ENCODE results near the gene DDX31.

DDX31 gene

DNA sequence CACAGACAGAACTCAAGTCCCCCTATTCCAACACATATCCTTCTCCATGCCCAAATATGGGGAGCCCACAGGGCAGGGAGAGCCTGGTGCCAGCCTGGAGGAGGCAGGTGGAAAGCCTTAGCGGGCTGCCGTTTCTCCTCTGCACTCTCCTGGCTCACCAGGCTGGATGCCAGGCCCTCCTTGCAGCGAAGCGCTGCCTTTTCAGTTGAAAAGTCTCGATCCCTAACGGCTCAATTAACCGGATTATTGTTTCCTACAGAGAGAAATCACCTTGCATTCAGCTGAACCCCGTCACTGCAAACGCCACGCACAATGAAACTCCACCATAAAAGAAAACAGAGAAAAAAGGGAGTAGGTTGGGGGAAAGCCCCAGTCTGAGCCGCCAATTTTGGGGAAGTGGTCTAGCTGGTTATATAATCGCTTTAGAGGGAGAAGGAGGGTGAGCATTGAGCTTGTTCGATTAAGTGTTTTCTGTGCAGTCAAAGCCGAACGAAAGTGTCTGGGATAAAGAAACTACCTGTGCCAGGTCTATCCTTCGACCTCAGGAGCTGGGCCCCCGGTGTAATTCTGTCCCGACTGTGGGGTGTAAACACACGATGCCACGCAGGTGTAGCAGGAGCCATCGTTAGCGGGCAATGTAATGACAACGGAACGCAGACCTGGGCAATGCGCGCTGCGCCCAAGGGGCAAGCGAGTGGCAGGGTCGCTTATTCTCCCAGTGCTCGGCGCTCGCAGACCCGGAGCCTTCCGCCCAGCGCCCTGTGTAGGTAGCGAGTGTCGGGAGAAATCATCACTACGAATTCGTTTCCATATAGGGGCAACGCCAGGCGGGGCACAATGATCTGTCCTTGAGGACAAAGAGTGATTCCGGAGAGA is 83.6 kb downstream of the DDX31 start:
- TF ChIP-seq MYC (IDR thresholded peaks at IDR 0.05; ENCODE audit: low read depth, low read length) = no peak
- peak; percentile 59 for DNase-seq (ENCODE audit: low read depth)
- H3K4me3 ChIP-seq (ENCODE audit: low read depth, low read length) = no peak overlapping the region

DNA sequence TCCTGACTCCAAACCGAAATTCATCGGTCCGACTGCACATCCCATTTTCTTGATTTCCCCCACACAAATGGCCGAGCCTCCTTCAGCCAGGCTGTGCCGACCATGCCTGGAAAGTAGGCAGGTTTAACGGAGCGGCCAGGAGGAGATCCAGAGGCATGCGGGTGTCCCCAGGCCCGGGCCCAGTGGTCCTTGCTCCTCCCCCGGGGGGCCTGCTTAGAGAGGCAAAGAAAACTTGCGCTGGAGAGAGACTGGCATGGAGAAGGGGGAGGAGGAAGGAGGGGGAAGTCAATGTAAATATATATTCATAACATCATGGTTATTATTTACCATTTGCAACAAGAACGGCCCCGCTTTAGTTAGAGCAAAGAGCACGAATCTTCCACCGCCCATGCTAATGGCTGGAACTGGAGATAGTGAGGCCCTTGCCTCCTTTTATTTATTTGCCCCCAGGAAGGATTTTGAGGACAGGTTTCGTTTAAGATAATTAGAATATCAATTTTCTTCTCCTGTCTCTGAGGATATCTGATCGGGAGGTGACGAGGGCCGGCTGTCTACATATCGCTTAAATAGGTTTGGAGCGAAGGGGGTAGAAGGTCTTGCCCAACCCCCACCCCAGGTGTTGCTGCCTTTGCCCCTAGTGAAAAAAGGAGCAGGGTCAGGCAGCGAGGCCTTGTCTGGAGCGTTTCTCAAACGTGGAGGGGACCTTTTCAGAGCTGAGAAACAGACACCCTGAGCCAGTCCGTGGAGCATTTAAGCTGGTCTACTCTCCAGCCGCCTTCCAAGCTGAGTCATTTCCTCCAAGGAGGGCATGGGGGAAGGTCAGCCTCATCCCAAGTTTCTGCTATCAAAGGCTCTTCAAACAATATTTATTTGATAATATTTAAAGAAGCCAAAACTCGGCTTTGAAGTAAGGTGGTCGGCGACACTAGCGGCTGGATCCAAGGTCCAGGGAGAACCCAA is 84.9 kb downstream of the DDX31 start:
- TF ChIP-seq POLR2A (IDR thresholded peaks at IDR 0.05; ENCODE audit: extremely low read depth, insufficient read length) (no peak), CTCF (IDR thresholded peaks at IDR 0.05; ENCODE audit: low read depth, low read length) (no peak), MYC (IDR thresholded peaks at IDR 0.05; ENCODE audit: low read depth, low read length) (no peak), MAX (IDR thresholded peaks at IDR 0.05; ENCODE audit: low read depth, low read length) (no peak)
- H3K4me3 ChIP-seq (ENCODE audit: low read depth, low read length) = no peak overlapping the region
- no peak for DNase-seq (ENCODE audit: low read depth)

- H3K4me3 ChIP-seq (ENCODE audit: low read depth, low read length) = no peak overlapping the region
- TF ChIP-seq MYC (IDR thresholded peaks at IDR 0.05; ENCODE audit: low read depth, low read length) = no peak
- no peak for TF ChIP-seq CTCF (IDR thresholded peaks at IDR 0.05; ENCODE audit: low read depth, low read length)
- no peak for TF ChIP-seq MAX (IDR thresholded peaks at IDR 0.05; ENCODE audit: low read depth, low read length)
- TF ChIP-seq POLR2A (IDR thresholded peaks at IDR 0.05; ENCODE audit: extremely low read depth, insufficient read length) = no peak
- no peak for DNase-seq (ENCODE audit: low read depth)
Measured at GRCh38 chr9:132583584-132584304, 86.0 kb downstream of the DDX31 start.

DNA sequence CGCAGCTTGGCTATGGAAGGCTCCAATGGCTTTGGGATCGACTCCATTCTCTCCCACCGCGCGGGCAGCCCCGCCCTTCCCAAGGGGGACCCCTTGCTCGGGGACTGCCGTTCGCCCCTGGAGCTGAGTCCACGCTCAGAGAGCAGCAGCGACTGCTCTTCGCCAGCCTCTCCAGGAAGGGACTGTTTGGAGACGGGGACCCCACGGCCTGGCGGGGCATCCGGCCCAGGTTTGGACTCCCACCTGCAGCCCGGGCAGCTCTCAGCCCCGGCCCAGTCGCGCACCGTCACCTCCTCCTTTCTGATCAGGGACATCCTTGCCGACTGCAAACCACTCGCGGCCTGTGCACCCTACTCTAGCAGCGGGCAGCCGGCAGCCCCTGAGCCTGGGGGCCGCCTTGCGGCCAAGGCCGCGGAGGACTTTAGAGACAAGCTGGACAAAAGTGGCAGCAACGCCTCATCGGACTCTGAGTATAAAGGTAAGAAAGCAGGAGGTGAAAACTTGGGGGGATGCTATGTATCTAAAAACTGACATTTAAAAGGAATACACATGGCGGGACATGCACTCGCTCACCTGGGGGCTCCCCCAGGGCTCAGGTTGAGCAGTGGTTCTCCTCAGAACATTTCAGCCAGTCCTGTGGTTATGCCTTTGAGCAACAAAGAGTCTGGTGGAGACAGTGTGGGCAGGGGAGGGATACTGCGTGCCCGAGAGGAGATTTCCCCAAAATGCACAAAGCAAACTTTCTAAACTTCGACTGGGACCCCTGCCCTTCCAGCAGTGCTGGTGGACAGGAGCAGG is 86.8 kb downstream of the DDX31 start:
- DNase-seq (ENCODE audit: low read depth) = no peak
- no peak for TF ChIP-seq CTCF (IDR thresholded peaks at IDR 0.05; ENCODE audit: low read depth, low read length)
- TF ChIP-seq POLR2A (IDR thresholded peaks at IDR 0.05; ENCODE audit: extremely low read depth, insufficient read length) = no peak
- TF ChIP-seq MAX (IDR thresholded peaks at IDR 0.05; ENCODE audit: low read depth, low read length) = no peak
- TF ChIP-seq MYC (IDR thresholded peaks at IDR 0.05; ENCODE audit: low read depth, low read length) = no peak
- H3K4me3 ChIP-seq (ENCODE audit: low read depth, low read length) = no peak overlapping the region

DNA sequence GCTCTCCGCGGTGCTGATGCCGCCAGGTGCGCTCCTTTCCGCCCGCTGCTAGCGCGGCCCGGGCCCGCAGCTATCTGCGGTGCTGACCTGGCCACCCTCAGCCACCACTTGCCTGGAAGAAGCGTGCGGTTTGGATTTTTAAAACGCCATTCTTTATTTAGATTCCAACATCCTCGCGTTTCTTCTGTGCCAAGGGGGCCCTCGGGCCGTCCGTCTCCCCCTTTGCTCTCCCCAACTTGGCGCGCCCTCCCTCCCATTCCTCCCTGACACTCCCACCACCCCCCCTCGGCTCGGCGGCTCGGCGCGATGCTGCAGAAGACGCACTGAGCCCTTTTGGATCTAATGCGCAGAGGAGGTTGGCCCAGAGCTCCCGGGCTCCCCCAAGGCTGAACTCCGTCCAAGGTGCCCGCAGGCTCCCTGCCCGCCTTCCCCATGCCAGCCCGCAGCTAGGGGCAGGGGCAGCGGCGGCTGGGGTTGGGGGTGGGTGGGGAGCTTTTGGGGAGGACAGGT is 87.5 kb downstream of the DDX31 start, which contains the start of gene BARHL1:
Gene BARHL1 (plus strand): TSS at position 331 of the 510 bp plus-strand sequence. CDS start 192 bp downstream, outside the sequence.
- no peak for DNase-seq (ENCODE audit: low read depth)
- H3K4me3 ChIP-seq (ENCODE audit: low read depth, low read length) = peak within 1 kb of the TSS; percentile 21
- TF ChIP-seq MAX (IDR thresholded peaks at IDR 0.05; ENCODE audit: low read depth, low read length) = no peak
- TF ChIP-seq POLR2A (IDR thresholded peaks at IDR 0.05; ENCODE audit: extremely low read depth, insufficient read length) = no peak
- TF ChIP-seq MYC (IDR thresholded peaks at IDR 0.05; ENCODE audit: low read depth, low read length) = no peak
- TF ChIP-seq CTCF (IDR thresholded peaks at IDR 0.05; ENCODE audit: low read depth, low read length) = no peak

Data from NB4 (cell line).